ENCODE measurements around the gene DNM1. TPM values are rescaled to one million over a fixed set of nuclear protein-coding genes. Genes with fewer than 3 reads are reported as not detected.
"Not testable (repeated sequence)": the region's sequence is repeated elsewhere in the genome, so short reads cannot be mapped to it uniquely, and the experiment has no call there.

DNM1 gene
- total RNA-seq, 2 experiments from 2014 or later = 0.35 to 1.8 TPM

DNA sequence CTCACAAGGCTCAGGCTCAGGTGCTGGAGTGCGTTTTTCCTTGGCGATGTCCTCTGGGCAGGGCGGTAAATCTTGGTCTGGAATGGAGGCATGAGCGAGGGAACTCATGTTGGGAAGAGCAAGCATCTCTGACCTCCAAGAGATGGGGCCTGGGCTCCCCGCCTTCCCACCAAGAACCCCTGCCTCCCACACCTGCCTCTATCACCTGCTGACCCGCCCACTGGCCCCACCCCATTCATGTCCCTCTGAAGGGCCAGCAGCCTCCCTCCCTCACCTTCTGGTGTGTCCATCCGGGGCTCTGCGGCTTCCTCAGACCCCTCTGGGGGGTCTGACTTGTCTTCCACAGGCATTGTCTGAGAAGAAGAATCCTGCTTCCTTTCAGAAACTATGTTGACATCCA lies 22.7 kb upstream of the DNM1 start:
- Histone ChIP-seq H3K79me2 (ENCODE audit: insufficient read depth, low read depth, low read length) (no peaks in the 10 kb centered on the region), H4K20me1 (ENCODE audit: insufficient read depth, low read length) (no peaks in the 10 kb centered on the region), H3K9me3 (ENCODE audit: low read length) (0 out of 2 replicates have a peak, but pooled peaks cover 3% of the 10 kb centered on the region), H3K9me2 (ENCODE audit: insufficient read depth, low read length) (no peaks in the 10 kb centered on the region), H3K27ac (ENCODE audit: low read depth, low read length, poor library complexity, severe bottlenecking) (no peak overlapping the region), H2AFZ (ENCODE audit: low read length) (no peak overlapping the region), H3K36me3 (ENCODE audit: insufficient read depth, low read length) (peaks cover 75% of the 10 kb centered on the region), H3K4me1 (ENCODE audit: insufficient read depth, low read length, poor library complexity, severe bottlenecking) (no peaks in the 10 kb centered on the region), H3K4me2 (ENCODE audit: low read length) (no peak overlapping the region), H3K4me3 (ENCODE audit: low read depth, low read length, poor library complexity, severe bottlenecking) (no peak overlapping the region)
- POLR2A ChIA-PET = no interaction called here
- intact Hi-C loops (cut with micrococcal nuclease; ENCODE audit: unreplicated experiment) = no loop called here
- CTCF ChIA-PET (ENCODE audit: unreplicated experiment) = no interaction called here
- no peak for DNase-seq (ENCODE audit: low spot score)
- TF ChIP-seq, protein P1, sequence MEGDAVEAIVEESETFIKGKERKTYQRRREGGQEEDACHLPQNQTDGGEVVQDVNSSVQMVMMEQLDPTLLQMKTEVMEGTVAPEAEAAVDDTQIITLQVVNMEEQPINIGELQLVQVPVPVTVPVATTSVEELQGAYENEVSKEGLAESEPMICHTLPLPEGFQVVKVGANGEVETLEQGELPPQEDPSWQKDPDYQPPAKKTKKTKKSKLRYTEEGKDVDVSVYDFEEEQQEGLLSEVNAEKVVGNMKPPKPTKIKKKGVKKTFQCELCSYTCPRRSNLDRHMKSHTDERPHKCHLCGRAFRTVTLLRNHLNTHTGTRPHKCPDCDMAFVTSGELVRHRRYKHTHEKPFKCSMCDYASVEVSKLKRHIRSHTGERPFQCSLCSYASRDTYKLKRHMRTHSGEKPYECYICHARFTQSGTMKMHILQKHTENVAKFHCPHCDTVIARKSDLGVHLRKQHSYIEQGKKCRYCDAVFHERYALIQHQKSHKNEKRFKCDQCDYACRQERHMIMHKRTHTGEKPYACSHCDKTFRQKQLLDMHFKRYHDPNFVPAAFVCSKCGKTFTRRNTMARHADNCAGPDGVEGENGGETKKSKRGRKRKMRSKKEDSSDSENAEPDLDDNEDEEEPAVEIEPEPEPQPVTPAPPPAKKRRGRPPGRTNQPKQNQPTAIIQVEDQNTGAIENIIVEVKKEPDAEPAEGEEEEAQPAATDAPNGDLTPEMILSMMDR (conservative IDR thresholded peaks at IDR 0.05; ENCODE audit: low read length) = no peak
- no peak for TF ChIP-seq EZH2phosphoT487 (IDR thresholded peaks at IDR 0.05; ENCODE audit: borderline replicate concordance, low read depth, low read length)
- BruUV-seq (replicated peaks) = no TSS peak

DNA sequence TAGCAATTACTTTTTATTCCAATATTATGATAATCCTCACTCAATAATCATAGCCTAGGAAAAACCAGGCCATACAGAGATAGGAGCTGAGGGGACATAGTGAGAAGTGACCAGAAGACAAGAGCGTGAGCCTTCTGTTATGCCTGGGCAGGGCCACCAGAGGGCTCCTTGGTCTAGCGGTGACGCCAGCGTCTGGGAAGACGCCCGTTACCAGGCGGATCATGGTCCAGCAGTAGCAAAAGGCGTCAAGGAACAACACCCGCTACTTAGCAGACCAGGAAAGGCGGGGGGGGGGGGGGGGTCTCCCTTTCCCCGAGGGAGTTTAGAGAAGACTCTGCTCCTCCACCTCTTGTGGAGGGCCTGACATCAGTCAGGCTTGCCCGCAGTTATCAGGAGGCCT lies 21.7 kb upstream of the DNM1 start:
- H3K27ac ChIP-seq (ENCODE audit: low read depth, low read length, poor library complexity, severe bottlenecking); intact Hi-C loops (cut with micrococcal nuclease; ENCODE audit: unreplicated experiment); H2AFZ ChIP-seq (ENCODE audit: low read length); H3K4me1 ChIP-seq (ENCODE audit: insufficient read depth, low read length, poor library complexity, severe bottlenecking); H3K4me3 ChIP-seq (ENCODE audit: low read depth, low read length, poor library complexity, severe bottlenecking); BruUV-seq (replicated peaks); H4K20me1 ChIP-seq (ENCODE audit: insufficient read depth, low read length); H3K9me3 ChIP-seq (ENCODE audit: low read length); H3K9me2 ChIP-seq (ENCODE audit: insufficient read depth, low read length); H3K4me2 ChIP-seq (ENCODE audit: low read length); H3K79me2 ChIP-seq (ENCODE audit: insufficient read depth, low read depth, low read length); DNase-seq (ENCODE audit: low spot score); POLR2A ChIA-PET; CTCF ChIA-PET (ENCODE audit: unreplicated experiment): not testable (repeated sequence)
- TF ChIP-seq, protein P1 (conservative IDR thresholded peaks at IDR 0.05; ENCODE audit: low read length) = peak; percentile 45
- H3K36me3 ChIP-seq (ENCODE audit: insufficient read depth, low read length) = peaks cover 75% of the 10 kb centered on the region

DNA sequence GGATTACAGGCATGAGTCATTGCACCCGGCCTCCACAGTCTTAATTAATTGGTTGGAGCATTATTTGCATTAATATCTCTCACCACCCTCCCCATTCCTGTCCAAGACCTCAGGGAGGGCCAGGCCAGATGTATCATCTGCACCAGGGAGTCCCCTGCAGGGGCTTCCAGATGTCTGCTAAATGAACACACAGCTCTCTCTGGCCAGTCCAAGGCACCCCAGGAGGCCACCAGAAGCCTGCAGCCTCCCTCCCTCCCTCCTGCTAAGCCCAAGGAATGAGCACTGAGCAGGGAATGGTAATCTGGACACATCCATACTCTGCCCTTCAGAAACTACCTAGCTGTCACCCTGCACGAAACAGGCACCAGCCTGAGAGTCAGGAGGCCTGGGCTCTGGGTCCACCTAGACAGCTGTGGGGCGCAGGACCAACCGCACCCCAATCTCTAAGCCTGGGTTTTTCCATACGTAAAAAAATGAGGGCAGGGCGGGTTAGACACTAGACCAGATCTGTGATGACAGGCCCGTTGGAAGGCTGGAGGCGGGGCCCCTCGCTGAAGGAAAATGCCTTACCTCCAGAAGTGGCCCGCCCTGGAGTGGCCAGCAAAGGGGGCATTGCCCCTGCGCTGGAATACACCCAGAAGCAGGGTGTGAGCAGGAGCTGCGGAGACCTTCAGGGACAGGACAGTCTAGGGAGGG lies 20.1 kb upstream of the DNM1 start:
- Histone ChIP-seq H3K4me1 (ENCODE audit: insufficient read depth, low read length, poor library complexity, severe bottlenecking) (peaks cover 5% of the 10 kb centered on the region), H3K79me2 (ENCODE audit: insufficient read depth, low read depth, low read length) (no peaks in the 10 kb centered on the region), H3K4me3 (ENCODE audit: low read depth, low read length, poor library complexity, severe bottlenecking) (no peak overlapping the region), H4K20me1 (ENCODE audit: insufficient read depth, low read length) (no peaks in the 10 kb centered on the region), H3K9me3 (ENCODE audit: low read length) (0 out of 2 replicates have a peak, but pooled peaks cover 3% of the 10 kb centered on the region), H3K4me2 (ENCODE audit: low read length) (no peak overlapping the region), H3K36me3 (ENCODE audit: insufficient read depth, low read length) (peaks cover 72% of the 10 kb centered on the region), H3K9me2 (ENCODE audit: insufficient read depth, low read length) (no peaks in the 10 kb centered on the region), H3K27ac (ENCODE audit: low read depth, low read length, poor library complexity, severe bottlenecking) (no peak overlapping the region), H2AFZ (ENCODE audit: low read length) (no peak overlapping the region)
- ChIA-PET POLR2A (no interaction called here), CTCF (ENCODE audit: unreplicated experiment) (no interaction called here)
- TF ChIP-seq, protein P1 (conservative IDR thresholded peaks at IDR 0.05; ENCODE audit: low read length) = no peak
- no peak for TF ChIP-seq EZH2phosphoT487 (IDR thresholded peaks at IDR 0.05; ENCODE audit: borderline replicate concordance, low read depth, low read length)
- DNase-seq (ENCODE audit: low spot score) = no peak
- no TSS peak for BruUV-seq (replicated peaks)
- intact Hi-C loops (cut with micrococcal nuclease; ENCODE audit: unreplicated experiment) = no loop called here
